Type B pancreatic cell (in vitro differentiated cells): ENCODE measurements around the gene OR2T6. TPM values are rescaled to one million over a fixed set of nuclear protein-coding genes. Genes with fewer than 3 reads are reported as not detected.

Source experiments
- DNase-seq: peaks from one replicate; pipeline ENCODE4 v3.0.0; 2021; ENCODE audit warnings: mixed read lengths; ENCODE audit not compliant: unreplicated experiment; ENCODE audit errors: extremely low spot score
- H3K27ac Mint-ChIP-seq: 2 replicates; pipeline ENCODE4 v1.8.0; 2021; ENCODE audit warnings: mild to moderate bottlenecking, mixed read lengths
- H3K27me3 Mint-ChIP-seq: 2 replicates; pipeline ENCODE4 v1.8.0; 2021; ENCODE audit warnings: mixed read lengths
- H3K36me3 Mint-ChIP-seq: 2 replicates; pipeline ENCODE4 v1.8.0; 2021; ENCODE audit warnings: mixed read lengths
- H3K4me1 Mint-ChIP-seq: one replicate; pipeline ENCODE4 v1.8.0; 2021; ENCODE audit warnings: mixed read lengths; ENCODE audit not compliant: unreplicated experiment
- H3K4me3 Mint-ChIP-seq: 2 replicates; pipeline ENCODE4 v1.8.0; 2021; ENCODE audit warnings: mild to moderate bottlenecking, mixed read lengths
- H3K9me3 Mint-ChIP-seq: 2 replicates; pipeline ENCODE4 v1.8.0; 2021; ENCODE audit warnings: mixed read lengths
- CTCF ChIP-seq: fragments of 200-600 bp; sonication (generic); conservative IDR thresholded peaks from 2 replicates; pipeline ENCODE4 v1.5.0; 2021; ENCODE audit warnings: antibody characterized with exemption, mild to moderate bottlenecking
- total RNA-seq: library from RNA; stranded (reverse); gene quantifications from 2 replicates; pipeline ENCODE4 v1.2.1, GENCODE V29; 2021; ENCODE audit warnings: low replicate concordance

OR2T6 gene
- total RNA-seq, 1 donor from 2014 or later, result not detected

DNA sequence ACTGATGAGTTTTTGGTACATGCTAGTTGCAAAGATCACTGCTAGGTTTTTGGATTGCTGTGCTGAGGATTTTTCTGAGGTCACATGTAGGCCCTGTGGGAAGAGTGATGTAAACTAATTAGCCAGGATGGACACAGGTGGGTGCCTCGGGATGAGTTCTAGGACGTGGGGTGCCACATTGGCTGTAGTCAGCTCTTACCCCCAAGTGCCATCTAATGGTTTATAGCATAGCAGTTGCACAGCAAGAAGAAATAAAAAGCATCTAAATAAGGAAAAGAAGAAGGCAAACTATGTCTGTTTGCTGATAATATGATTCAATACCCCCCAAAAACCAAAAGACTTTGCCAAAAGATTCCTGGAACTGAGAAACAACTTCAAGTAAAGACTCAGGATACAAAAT is 17.5 kb downstream of the OR2T6 start:
- Mint-ChIP-seq H3K4me1 (no peaks in the 10 kb centered on the region), H3K9me3 (peaks cover 12% of the 10 kb centered on the region), H3K36me3 (no peaks in the 10 kb centered on the region), H3K27me3 (no peaks in the 10 kb centered on the region), H3K4me3 (no peak overlapping the region), H3K27ac (no peak overlapping the region)
- TF ChIP-seq CTCF, result no peak
- no peak for DNase-seq

- Mint-ChIP-seq H3K27ac (no peak within 1 kb of the TSS), H3K36me3 (no peaks in the 10 kb centered on the region), H3K4me3 (no peak within 1 kb of the TSS), H3K4me1 (no peaks in the 10 kb centered on the region), H3K9me3 (peaks cover 10% of the 10 kb centered on the region), H3K27me3 (no peaks in the 10 kb centered on the region)
- no peak for TF ChIP-seq CTCF
- no peak for DNase-seq
Measured at GRCh38 chr1:248402748-248403147, 27.2 kb downstream of the OR2T6 start, which contains the start of gene OR2T1. TSS of gene OR2T1 (plus strand) at chr1:248403048. CDS start at chr1:248406148, 3,100 bp downstream.

DNA sequence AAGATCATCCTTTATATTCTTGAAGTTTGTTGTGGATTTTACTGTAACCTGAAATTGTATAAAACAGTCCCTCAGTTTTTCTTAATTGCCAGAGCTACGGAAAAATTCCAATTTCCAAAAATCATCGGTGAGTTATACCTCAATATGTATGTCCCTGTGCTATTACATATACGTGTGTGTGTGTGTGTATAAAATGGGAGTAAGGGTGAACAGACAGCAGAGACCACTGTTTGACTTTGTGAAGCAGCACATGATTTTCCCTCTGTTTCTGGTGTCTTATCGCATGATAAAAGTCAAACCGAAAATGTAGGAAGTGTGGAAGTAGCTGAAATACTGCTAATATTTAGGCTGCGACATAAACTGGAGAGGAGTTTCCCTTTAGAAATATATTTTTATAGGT is 28.5 kb downstream of the OR2T6 start:
- Mint-ChIP-seq H3K9me3 (peaks cover 10% of the 10 kb centered on the region), H3K4me1 (no peaks in the 10 kb centered on the region), H3K4me3 (no peak overlapping the region), H3K27me3 (no peaks in the 10 kb centered on the region), H3K27ac (no peak overlapping the region), H3K36me3 (no peaks in the 10 kb centered on the region)
- no peak for DNase-seq
- no peak for TF ChIP-seq CTCF

DNA sequence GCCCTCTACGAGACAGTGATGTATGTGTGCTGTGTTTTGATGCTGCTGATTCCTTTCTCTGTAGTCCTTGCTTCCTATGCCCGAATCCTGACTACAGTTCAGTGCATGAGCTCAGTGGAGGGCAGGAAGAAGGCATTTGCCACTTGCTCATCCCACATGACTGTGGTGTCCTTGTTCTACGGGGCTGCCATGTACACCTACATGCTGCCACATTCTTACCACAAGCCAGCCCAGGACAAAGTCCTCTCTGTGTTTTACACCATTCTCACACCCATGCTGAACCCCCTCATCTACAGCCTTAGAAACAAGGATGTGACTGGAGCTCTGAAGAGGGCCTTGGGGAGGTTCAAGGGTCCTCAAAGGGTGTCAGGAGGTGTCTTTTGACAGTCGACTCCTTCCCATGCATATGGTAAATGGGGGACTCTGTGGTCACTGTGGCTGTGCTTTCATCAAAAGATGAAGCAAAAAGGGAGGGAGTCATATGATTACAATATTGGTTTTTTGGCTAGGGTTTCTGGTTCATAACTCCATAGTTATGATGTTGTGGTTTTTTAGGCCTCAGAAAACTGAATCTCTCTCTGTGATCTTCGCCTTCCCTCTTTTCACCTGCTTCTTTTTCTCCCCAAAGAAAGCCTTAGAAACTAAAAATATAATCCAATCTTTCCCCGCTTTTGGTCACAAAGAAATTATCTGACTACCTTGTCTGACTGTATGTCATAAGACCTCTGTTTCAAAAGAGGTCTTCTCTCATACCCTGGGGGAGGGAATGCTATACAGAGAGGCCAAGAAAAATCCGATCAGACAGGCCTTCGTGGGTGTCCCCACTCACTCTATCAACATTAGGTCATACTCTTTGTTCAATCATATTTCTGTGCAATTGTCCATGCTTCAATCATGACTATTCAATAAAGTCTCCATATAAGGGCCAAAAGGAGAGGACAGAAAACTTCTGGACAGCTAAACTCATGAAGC is 31.5 kb downstream of the OR2T6 start:
- H3K4me1 Mint-ChIP-seq, result no peaks in the 10 kb centered on the region
- no peak for DNase-seq
- TF ChIP-seq CTCF, result no peak
- no peak overlapping the region for H3K27ac Mint-ChIP-seq
- H3K36me3 Mint-ChIP-seq, result no peaks in the 10 kb centered on the region
- H3K4me3 Mint-ChIP-seq, result no peak overlapping the region
- H3K27me3 Mint-ChIP-seq, result no peaks in the 10 kb centered on the region
- peaks cover 10% of the 10 kb centered on the region for H3K9me3 Mint-ChIP-seq

DNA sequence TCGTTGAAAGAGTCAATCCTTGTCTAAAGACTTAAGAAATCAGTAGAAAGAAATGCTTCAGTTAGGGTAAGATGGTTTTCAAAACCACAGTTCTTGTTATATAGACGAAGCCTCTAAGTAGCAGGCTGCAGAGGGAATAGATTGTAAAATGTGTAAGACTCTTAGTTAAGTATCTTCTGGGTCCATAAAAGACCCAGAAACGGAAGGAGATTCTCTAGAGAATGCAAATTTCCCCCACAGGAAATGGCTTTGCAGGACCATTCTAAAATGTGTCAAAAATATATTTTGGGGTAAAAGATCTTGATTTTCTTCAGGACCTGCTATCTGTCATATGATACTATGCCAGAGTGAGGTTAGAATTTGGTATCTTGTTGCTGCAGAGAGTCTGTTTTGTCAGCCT is 40.7 kb downstream of the OR2T6 start:
- Mint-ChIP-seq H3K4me1 (no peaks in the 10 kb centered on the region), H3K9me3 (peaks cover 12% of the 10 kb centered on the region), H3K4me3 (no peak overlapping the region), H3K27me3 (no peaks in the 10 kb centered on the region), H3K36me3 (no peaks in the 10 kb centered on the region), H3K27ac (no peak overlapping the region)
- TF ChIP-seq CTCF, result no peak
- no peak for DNase-seq
